Naive thymus-derived CD8-positive, alpha-beta T cell (primary cell): Measurements from ENCODE around the gene QRICH1. TPM values are rescaled to one million over a fixed set of nuclear protein-coding genes. Genes with fewer than 3 reads are reported as not detected.
A peak's percentile ranks its signal among the peaks of the same experiment; 100 is the strongest.

Experiments
- ATAC-seq, 2 donors: fragments of 150-1000 bp; cut with Tn5 transposase in 1 of 2; sonication (Bioruptor Pico), chemical (Tn5 transposase) in 1 of 2; 1 replicate in 1 of 2; 2 replicates in 1 of 2; pipeline ENCODE4 v1.10.0; 2021; ENCODE audit warnings: mild to moderate bottlenecking in 2 of 2, moderate library complexity in 2 of 2
- POLR2A ChIA-PET: fragments of 350-600 bp; sonication (Branson Sonifier 250); formaldehyde crosslinking; loops from one replicate; lab custom pipeline; 2021; ENCODE audit warnings: antibody characterized with exemption; lab: Charles Lee
- DNase-seq, 10 donors: peaks; one replicate each; pipeline versions ENCODE4 v3.0.0 to v3.0.0-alpha.2; 2020 to 2022
- H3K27ac Mint-ChIP-seq, 10 donors: one replicate each; pipeline ENCODE4 v1.8.0; 2020 to 2022; ENCODE audit warnings: mild to moderate bottlenecking in 10 of 10, mixed read lengths in 10 of 10, moderate library complexity in 4 of 10, inconsistent platforms in 1 of 10
- H3K27me3 Mint-ChIP-seq, 5 donors: one replicate each; pipeline ENCODE4 v1.8.0; 2021 to 2022; ENCODE audit warnings: mixed read lengths in 5 of 5
- H3K36me3 Mint-ChIP-seq, 3 donors: one replicate each; pipeline ENCODE4 v1.8.0; 2020 to 2022; ENCODE audit warnings: mixed read lengths in 3 of 3, mild to moderate bottlenecking in 2 of 3, inconsistent platforms in 1 of 3
- H3K4me1 Mint-ChIP-seq, 4 donors: one replicate each; pipeline ENCODE4 v1.8.0; 2021 to 2022; ENCODE audit warnings: mixed read lengths in 4 of 4
- H3K4me3 Mint-ChIP-seq, 10 donors: one replicate each; pipeline ENCODE4 v1.8.0; 2020 to 2022; ENCODE audit warnings: mild to moderate bottlenecking in 10 of 10, mixed read lengths in 10 of 10, moderate library complexity in 6 of 10, inconsistent platforms in 1 of 10
- H3K9me3 Mint-ChIP-seq, 9 donors: one replicate each; pipeline ENCODE4 v1.8.0; 2020 to 2022; ENCODE audit warnings: mixed read lengths in 9 of 9, mild to moderate bottlenecking in 3 of 9, inconsistent platforms in 1 of 9, moderate library complexity in 1 of 9
- polyA plus RNA-seq, 3 donors: library from polyadenylated mRNA; unstranded; fragments of 300-500 nt; fragmentation: Illumina TruSeq; gene quantifications; one replicate each; pipeline ENCODE4 v1.2.3, GENCODE V29; 2021
- total RNA-seq, 8 experiments: library from RNA in 2 of 8; stranded (reverse) in 2 of 8; gene quantifications; one replicate each; pipeline ENCODE4 v1.2.3 and lab custom pipeline; 2021 to 2026

QRICH1 gene
- total and polyA plus RNA-seq, 5 experiments from 2014 or later: 13.6 to 196 (median 23.6) TPM

- no peak for ATAC-seq
- Mint-ChIP-seq H3K27ac (peak overlapping the region in 1 of 10 donors; percentile 59), H3K36me3 (peaks cover 0 to 66% (median 14%) of the 10 kb centered on the region in 3 donors)
These were observed 17.5 kb upstream of the QRICH1 start for GRCh38 chr3:49111347-49111746.

GRCh38 chr3:49110780-49111179, 16.9 kb upstream of the QRICH1 start:
- Mint-ChIP-seq H3K4me3 (no peak overlapping the region), H3K9me3 (no peaks in the 10 kb centered on the region), H3K4me1 (peaks cover 1 to 5% (median 4%) of the 10 kb centered on the region in 4 donors), H3K36me3 (peaks cover 0 to 60% (median 8%) of the 10 kb centered on the region in 3 donors), H3K27me3 (no peaks in the 10 kb centered on the region), H3K27ac (no peak overlapping the region)
- POLR2A ChIA-PET: interaction anchor here (1.5 to 5.7 kb wide), 2 partner anchors 10 to 17 kb away, joined by 3 to 26 read pairs; partner anchors contain the start of genes QRICH1 and USP19
- ATAC-seq (no peak), DNase-seq (no peak)

More at GRCh38 chr3:49111347-49111746, 17.5 kb upstream of the QRICH1 start:
- DNase-seq: no peak
- no peak overlapping the region for H3K4me3 Mint-ChIP-seq
- H3K9me3 Mint-ChIP-seq: no peaks in the 10 kb centered on the region
- H3K27me3 Mint-ChIP-seq: no peaks in the 10 kb centered on the region
- H3K4me1 Mint-ChIP-seq: peaks cover 0 to 6% (median 2%) of the 10 kb centered on the region in 4 donors
- POLR2A ChIA-PET: interaction anchor here (1.5 to 5.7 kb wide), 2 partner anchors 9 to 17 kb away, joined by 3 to 26 read pairs; partner anchors contain the start of genes QRICH1 and USP19

DNA sequence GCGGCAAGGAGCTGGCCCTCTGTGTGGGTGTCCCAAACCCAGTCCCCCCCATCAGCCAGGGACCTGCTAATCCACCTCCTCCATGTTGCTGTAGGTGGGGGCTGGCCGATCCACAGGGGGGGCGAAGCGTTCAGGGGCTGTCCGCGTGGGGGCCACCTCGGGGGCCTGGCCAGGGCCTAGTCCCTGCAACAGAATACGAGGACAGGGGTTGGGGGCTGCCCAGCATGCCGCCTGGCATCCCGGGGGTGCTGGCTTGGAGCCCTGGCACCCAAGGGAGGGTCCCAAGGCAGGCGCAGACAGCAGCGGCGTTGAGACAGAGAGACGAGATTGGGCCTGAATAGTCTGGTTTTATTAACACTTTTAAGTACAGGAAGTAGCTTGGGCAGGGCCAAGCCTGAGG, 14.5 kb upstream of the QRICH1 start:
- Mint-ChIP-seq H3K27me3 (no peaks in the 10 kb centered on the region), H3K4me1 (peaks cover 10 to 26% (median 23%) of the 10 kb centered on the region in 4 donors), H3K9me3 (no peaks in the 10 kb centered on the region), H3K36me3 (peaks cover 0 to 43% (median 0%) of the 10 kb centered on the region in 3 donors), H3K4me3 (no peak overlapping the region), H3K27ac (no peak overlapping the region)
- DNase-seq (no peak), ATAC-seq (no peak)
- POLR2A ChIA-PET: interaction anchor here (0.9 to 8.6 kb wide), 3 partner anchors 12 to 80 kb away, joined by 3 to 92 read pairs (median 26); partner anchors contain the start of genes QRICH1 and USP19

DNA sequence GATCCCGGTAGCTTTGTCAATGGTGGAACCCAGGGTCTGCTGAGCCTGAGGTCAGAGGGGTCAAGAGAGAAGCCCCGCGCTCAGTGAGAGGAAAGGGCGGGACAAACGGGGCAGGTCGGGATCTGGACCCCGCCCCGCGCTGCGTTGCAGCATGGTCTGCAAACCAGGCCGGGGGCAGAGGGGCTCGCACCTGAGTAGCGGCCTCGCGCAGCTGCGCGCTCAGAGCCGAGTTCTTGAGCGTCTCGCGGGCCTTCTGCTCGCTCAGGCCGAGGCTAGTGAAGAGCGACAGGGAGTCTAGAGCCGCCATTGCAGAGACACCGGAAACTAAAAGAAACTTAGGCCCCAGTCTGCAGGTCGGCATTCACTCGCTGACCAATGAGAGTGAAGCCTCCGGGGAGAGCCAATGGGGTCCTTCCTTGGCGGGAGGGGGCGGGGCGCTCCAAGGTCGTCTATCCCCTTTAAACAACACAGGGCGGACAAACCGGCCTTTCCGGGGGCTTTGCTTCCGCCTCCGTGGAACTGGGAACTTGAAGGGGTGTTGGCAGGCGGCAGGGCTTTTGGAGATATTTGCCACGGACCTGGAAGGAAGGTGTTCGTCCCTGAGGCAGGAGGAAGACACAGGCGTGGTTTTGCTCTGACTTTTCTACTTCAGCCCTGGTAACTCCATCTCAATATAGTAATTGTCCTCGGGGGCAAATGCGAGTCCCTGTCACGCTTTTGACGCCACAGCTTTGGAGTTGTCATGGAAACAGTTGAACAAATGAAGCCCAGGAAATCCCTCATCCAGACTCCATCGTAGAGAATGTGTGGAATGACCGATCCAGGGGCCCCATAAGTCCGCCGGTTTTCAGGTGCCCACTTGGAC, 10.8 kb upstream of the QRICH1 start, which contains the start of gene QARS1:
Gene QARS1 (minus strand): TSS at position 331 of the 865 bp plus-strand sequence. CDS start 24 bp downstream, at position 307.
- POLR2A ChIA-PET: interaction anchor here (0.6 to 8.6 kb wide), 10 partner anchors 9 to 241 kb away, joined by 3 to 92 read pairs (median 4); partner anchors contain the start of genes QRICH1, USP19 and WDR6
- H3K9me3 Mint-ChIP-seq: no peaks in the 10 kb centered on the region
- peaks cover 11 to 43% (median 33%) of the 10 kb centered on the region in 4 donors for H3K4me1 Mint-ChIP-seq
- ATAC-seq (peak; percentile 98 to 99), DNase-seq (peak; percentile 79 to 95 (median 86))
- no peaks in the 10 kb centered on the region for H3K27me3 Mint-ChIP-seq
- peak within 1 kb of the TSS; percentile 96 to 99 (median 98) for H3K27ac Mint-ChIP-seq
- H3K36me3 Mint-ChIP-seq: peaks cover 0 to 40% (median 4%) of the 10 kb centered on the region in 3 donors
- H3K4me3 Mint-ChIP-seq: peak within 1 kb of the TSS; percentile 90 to 99 (median 96)

GRCh38 chr3:49104052-49104426, 10.2 kb upstream of the QRICH1 start:
- peaks cover 0 to 40% (median 6%) of the 10 kb centered on the region in 3 donors for H3K36me3 Mint-ChIP-seq

DNA sequence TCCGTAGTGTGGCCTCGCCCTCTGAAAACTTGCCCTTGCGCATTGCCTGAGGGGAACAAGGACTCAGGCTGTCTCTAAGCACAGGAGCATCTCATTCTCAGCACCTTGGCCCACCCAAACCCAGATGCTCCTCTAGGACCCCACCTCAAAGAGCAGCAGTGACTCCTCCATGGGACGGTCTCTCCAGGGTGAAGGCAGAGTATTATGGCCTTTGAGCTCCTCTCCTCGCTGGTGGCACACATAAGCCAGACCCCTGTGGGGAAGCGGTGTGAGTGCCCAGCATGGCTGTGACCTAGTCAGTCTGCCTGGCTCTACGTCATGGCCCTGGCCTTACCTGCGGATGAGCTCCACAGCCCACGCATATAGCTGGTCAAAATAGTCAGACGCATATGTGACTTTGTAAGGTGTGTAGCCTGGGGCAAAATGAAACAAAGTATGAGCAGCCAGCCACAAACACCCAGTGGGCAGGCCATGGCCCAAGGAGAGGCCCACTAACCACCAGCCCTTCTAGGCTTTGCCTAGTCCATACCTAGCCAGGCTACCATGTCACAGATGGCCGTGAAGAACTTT, 6.3 kb upstream of the QRICH1 start:
- DNase-seq (no peak), ATAC-seq (no peak)
- Mint-ChIP-seq H3K4me3 (peak overlapping the region in 1 of 10 donors; percentile 6), H3K27ac (peak overlapping the region in 4 of 10 donors; percentile 7 to 61 (median 22)), H3K9me3 (no peaks in the 10 kb centered on the region), H3K4me1 (peaks cover 7 to 34% (median 25%) of the 10 kb centered on the region in 4 donors), H3K27me3 (no peaks in the 10 kb centered on the region), H3K36me3 (peaks cover 0 to 54% (median 10%) of the 10 kb centered on the region in 3 donors)
- POLR2A ChIA-PET: interaction anchor here (0.9 to 6.8 kb wide), 2 partner anchors 15 to 19 kb away, joined by 3 to 51 read pairs; partner anchors contain the start of gene USP19

More at GRCh38 chr3:49104052-49104426, 10.2 kb upstream of the QRICH1 start:
- POLR2A ChIA-PET: interaction anchor here (0.6 to 8.6 kb wide), 7 partner anchors 9 to 96 kb away, joined by 3 to 92 read pairs (median 4); partner anchors contain the start of genes QRICH1 and USP19
- DNase-seq (no peak), ATAC-seq (no peak)
- Mint-ChIP-seq H3K9me3 (no peaks in the 10 kb centered on the region), H3K4me1 (peaks cover 11 to 43% (median 33%) of the 10 kb centered on the region in 4 donors), H3K4me3 (peak overlapping the region; percentile 90 to 99 (median 96)), H3K27ac (peak overlapping the region; percentile 96 to 99 (median 98)), H3K27me3 (no peaks in the 10 kb centered on the region)

DNA sequence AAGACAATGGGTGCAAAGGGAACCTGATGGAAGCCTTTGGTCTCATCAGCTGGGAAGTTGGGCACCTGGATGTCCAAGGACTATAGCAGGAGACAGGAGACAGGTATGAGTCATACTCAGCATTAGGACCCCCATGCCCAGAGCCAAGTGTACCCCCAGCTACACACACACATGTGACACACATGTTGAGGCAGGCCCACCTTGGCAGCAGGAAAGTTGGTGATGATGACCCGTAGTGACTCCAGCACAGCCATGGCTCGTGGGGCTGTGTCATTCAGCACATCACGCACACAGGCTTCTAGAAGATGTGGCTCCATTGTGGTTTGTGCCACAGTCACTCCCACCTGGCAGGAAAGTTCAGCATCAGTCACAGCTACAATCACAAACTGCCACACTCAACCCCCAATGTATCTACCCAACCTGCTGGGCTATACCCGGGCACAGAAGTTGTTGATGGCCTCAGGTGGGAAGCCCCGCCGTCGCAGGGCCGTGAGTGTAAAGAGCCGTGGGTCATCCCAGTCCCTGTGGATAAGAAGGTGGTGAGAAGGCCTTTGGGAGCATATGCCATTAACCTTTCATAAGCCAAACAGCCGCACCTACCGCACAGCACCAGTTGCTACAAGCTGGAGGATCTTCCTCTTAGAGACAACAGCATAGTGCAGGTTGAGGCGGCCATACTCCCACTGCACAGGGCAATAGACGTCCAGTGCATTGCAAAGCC, 5.2 kb upstream of the QRICH1 start:
- ATAC-seq (no peak), DNase-seq (peak in 1 of 10 donors; percentile 13)
- Mint-ChIP-seq H3K27me3 (no peaks in the 10 kb centered on the region), H3K27ac (peak overlapping the region in 5 of 10 donors; percentile 34 to 82 (median 55)), H3K9me3 (no peaks in the 10 kb centered on the region), H3K4me1 (peaks cover 4 to 30% (median 22%) of the 10 kb centered on the region in 4 donors), H3K36me3 (peaks cover 0 to 54% (median 10%) of the 10 kb centered on the region in 3 donors), H3K4me3 (no peak overlapping the region)
- POLR2A ChIA-PET: interaction anchor here (0.9 to 6.8 kb wide), 2 partner anchors 16 to 20 kb away, joined by 3 to 51 read pairs; partner anchors contain the start of gene USP19

DNA sequence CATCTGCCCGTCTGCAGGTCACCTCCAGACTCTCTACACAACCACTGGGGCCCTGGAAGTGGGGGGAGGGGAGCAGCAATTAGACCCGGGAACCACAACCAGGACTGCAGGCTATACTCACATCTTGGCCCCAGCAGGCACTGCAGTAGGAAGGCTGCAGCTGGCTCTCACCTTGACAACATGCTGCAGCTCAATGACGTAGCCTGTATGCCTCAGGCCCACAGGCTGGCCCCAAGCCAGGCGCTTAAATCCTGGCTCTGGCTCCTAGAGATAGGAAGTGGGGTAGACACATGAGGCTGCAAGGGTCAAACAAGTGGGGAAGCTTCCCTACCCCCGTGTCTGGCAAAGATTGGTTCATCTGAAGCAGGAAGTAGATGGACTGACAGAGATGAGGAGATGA, 4.6 kb upstream of the QRICH1 start:
- peaks cover 2 to 24% (median 16%) of the 10 kb centered on the region in 4 donors for H3K4me1 Mint-ChIP-seq

GRCh38 chr3:49092938-49093852, 676 bp downstream of the QRICH1 start:
- Mint-ChIP-seq H3K4me1 (peaks cover 14 to 50% (median 41%) of the 10 kb centered on the region in 4 donors), H3K9me3 (no peaks in the 10 kb centered on the region), H3K4me3 (peak overlapping the region; percentile 87 to 99 (median 94)), H3K27me3 (no peaks in the 10 kb centered on the region), H3K27ac (peak overlapping the region; percentile 81 to 99 (median 94)), H3K36me3 (peaks cover 0 to 43% (median 5%) of the 10 kb centered on the region in 3 donors)
- DNase-seq (peak; percentile 75 to 91 (median 84)), ATAC-seq (peak; percentile 39 to 48)
- POLR2A ChIA-PET: interaction anchor here (0.5 to 4.4 kb wide), 40 partner anchors 9 to 1519 kb away, joined by 3 to 92 read pairs (median 5); partner anchors contain the start of genes ARIH2, BSN, CCDC71 and CISH

More for the DNA sequence above, 4.6 kb upstream of the QRICH1 start:
- no peaks in the 10 kb centered on the region for H3K9me3 Mint-ChIP-seq
- H3K4me3 Mint-ChIP-seq: no peak overlapping the region
- no peak for ATAC-seq
- peak overlapping the region in 3 of 10 donors; percentile 34 to 66 (median 55) for H3K27ac Mint-ChIP-seq
- no peaks in the 10 kb centered on the region for H3K27me3 Mint-ChIP-seq
- POLR2A ChIA-PET: no interaction called here
- DNase-seq: peak in 1 of 10 donors; percentile 60
- peaks cover 0 to 53% (median 10%) of the 10 kb centered on the region in 3 donors for H3K36me3 Mint-ChIP-seq

GRCh38 chr3:49081429-49081828, 12.4 kb downstream of the QRICH1 start:
- H3K27ac Mint-ChIP-seq: peak overlapping the region in 2 of 10 donors; percentile 41 to 61
- no peak overlapping the region for H3K4me3 Mint-ChIP-seq
- POLR2A ChIA-PET: interaction anchor here (0.9 kb wide), 1 partner anchor 11 kb away, joined by 5 read pairs; no protein-coding TSS in a partner anchor
- H3K36me3 Mint-ChIP-seq: peaks cover 0 to 47% (median 0%) of the 10 kb centered on the region in 3 donors
- ATAC-seq (no peak), DNase-seq (no peak)
- peaks cover 6 to 45% (median 19%) of the 10 kb centered on the region in 4 donors for H3K4me1 Mint-ChIP-seq
- no peaks in the 10 kb centered on the region for H3K9me3 Mint-ChIP-seq
- no peaks in the 10 kb centered on the region for H3K27me3 Mint-ChIP-seq
